ENCODE data around the gene SMPDL3B. TPM values are rescaled to one million over a fixed set of nuclear protein-coding genes. Genes with fewer than 3 reads are reported as not detected.

SMPDL3B gene, protein sequence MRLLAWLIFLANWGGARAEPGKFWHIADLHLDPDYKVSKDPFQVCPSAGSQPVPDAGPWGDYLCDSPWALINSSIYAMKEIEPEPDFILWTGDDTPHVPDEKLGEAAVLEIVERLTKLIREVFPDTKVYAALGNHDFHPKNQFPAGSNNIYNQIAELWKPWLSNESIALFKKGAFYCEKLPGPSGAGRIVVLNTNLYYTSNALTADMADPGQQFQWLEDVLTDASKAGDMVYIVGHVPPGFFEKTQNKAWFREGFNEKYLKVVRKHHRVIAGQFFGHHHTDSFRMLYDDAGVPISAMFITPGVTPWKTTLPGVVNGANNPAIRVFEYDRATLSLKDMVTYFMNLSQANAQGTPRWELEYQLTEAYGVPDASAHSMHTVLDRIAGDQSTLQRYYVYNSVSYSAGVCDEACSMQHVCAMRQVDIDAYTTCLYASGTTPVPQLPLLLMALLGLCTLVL
- total RNA-seq: under 1 TPM; 0.63 to 0.92 TPM

DNA sequence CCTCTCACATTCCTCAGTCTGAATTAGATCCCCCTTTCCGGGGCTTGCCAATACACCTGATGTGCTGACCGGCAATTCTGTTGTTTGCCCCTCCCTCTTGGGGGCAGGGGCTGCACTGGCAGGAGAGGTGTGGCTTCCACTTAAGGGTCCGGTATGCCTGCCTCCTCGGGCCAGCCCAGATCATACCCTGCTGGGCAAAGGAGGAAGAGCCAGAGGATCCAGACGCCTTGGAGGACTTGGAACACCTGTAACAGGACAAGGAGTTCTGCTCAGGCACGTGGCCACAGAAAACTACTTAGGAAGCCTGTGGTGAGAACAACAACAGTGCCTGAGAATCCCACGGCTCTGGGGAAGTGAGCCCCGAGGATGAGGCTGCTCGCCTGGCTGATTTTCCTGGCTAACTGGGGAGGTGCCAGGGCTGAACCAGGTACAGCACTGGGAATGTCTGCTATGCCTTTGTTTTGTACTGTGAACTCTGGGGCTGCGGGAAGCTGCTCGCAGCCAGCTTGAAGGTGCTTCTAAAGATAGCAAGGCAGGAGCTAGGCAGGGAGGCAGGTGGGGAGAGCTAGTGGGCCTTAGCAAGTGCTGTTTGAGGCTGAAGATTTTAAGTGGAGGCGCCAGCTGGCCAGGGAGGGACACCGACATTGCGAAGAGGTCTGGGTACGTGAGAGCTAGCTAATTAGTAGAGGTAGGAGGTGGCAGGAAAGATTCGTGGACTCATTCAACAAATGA lies at the start of gene SMPDL3B:
Gene SMPDL3B (plus strand): TSS at position 183 of the 732 bp plus-strand sequence. CDS start 184 bp downstream, at position 367.
- POLR2A ChIA-PET: no interaction called here
- CTCF ChIA-PET: interaction anchor here (1.3 to 1.7 kb wide), 2 partner anchors 77 to 157 kb away, joined by 4 to 9 read pairs; no protein-coding TSS in a partner anchor

DNA sequence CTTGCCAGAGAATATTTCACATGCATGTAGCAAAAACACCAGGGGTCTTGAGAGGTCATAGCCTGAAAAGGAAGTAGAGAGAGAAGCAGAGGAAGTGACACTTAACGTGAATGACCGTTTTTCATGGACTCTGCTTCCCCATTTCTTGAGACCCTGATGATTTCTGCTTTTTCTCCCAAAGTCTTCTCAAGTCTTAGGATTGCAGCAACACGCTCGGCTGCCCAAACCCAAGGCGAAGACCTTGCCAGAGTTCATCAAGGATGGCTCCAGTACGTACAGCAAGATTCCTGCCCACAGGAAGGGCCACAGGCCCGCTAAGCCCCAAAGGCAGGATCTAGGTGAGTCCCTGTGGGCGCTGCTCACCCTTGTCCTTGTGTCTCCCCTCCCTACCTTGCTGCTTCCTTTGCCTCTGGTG lies 49.7 kb upstream of the SMPDL3B start:
- ChIA-PET POLR2A (interaction anchor here (0.6 kb wide), 1 partner anchor 489 kb away, joined by 11 read pairs; no protein-coding TSS in a partner anchor), CTCF (no interaction called here)

DNA sequence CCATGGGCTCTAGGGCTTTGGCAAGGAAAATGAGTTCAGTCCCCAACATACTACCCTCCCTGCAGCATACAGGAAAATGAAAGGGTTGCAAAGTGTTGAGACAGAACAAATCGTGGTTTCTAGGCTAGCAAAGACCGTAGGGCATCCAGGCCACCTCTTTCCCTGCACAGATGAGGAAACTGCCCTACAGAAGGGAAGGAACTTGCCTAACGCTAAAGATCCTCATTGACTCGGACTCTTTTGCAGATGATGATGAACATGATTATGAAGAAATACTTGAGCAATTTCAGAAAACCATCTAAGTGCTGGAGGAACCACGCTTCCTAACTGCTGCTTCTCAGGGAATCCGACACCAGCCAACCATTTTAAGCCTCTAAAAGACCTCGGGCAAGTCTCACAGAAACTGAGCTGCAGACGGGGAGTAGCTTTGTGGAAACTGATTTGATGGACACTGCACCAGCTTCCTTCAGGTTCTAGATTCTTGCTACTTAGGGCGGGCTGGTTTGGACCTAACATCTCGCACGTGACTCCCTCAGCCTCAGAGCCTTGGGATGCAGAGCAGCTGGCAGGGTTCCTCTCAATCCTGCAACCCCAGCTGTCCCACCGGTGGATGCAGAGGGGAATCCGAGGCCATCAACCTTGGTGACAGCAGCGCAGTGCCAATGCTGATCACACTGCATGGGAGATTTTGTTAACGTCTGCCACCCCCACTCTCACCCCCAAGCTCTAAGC lies 49.0 kb upstream of the SMPDL3B start:
- ChIA-PET CTCF (no interaction called here), POLR2A (interaction anchor here (0.6 to 0.7 kb wide), 3 partner anchors 15 to 1484 kb away, joined by 3 to 6 read pairs (median 4); no protein-coding TSS in a partner anchor)

DNA sequence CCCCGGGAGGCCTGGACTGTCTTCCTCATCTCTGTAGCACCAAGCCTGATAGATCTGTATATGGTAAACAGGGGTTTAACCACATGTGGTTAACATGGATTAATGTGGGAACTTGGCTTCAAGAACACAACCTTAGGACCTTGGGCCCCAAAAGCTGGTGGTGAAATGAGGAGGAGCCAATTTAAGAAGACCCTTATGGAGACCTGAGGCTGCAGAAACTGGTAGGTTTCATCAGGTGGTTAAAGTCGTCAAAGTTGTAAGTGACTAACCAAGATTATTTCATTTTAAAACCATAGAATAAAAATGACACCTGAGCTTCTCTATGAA lies 48.5 kb upstream of the SMPDL3B start:
- ChIA-PET POLR2A (interaction anchor here (0.6 to 0.7 kb wide), 3 partner anchors 15 to 1485 kb away, joined by 3 to 6 read pairs (median 4); no protein-coding TSS in a partner anchor), CTCF (interaction anchor here (1.0 kb wide), 1 partner anchor 23 kb away, joined by 4 read pairs; no protein-coding TSS in a partner anchor)

DNA sequence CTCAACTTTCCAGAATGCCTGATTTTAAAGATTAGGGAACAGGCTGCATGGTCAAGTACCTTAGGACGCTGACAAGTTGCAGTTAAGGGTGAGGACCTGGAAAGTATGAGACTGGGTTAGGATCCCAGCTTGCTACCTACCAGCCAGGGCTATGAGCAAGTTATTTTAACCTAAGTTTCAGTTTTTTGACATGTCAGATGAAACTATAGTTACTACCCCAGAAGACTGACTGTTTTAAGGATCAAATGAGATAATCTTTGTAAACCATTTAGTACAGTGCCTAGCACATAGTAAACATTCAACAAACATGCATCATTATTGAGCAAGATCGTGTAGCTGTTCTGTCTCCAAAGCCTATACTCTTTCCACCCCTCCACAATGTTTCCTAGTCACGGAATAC lies 48.1 kb upstream of the SMPDL3B start:
- ChIA-PET CTCF (interaction anchor here (1.0 kb wide), 1 partner anchor 22 kb away, joined by 4 read pairs; no protein-coding TSS in a partner anchor), POLR2A (interaction anchor here (0.6 to 0.7 kb wide), 3 partner anchors 14 to 1485 kb away, joined by 3 to 6 read pairs (median 4); no protein-coding TSS in a partner anchor)

DNA sequence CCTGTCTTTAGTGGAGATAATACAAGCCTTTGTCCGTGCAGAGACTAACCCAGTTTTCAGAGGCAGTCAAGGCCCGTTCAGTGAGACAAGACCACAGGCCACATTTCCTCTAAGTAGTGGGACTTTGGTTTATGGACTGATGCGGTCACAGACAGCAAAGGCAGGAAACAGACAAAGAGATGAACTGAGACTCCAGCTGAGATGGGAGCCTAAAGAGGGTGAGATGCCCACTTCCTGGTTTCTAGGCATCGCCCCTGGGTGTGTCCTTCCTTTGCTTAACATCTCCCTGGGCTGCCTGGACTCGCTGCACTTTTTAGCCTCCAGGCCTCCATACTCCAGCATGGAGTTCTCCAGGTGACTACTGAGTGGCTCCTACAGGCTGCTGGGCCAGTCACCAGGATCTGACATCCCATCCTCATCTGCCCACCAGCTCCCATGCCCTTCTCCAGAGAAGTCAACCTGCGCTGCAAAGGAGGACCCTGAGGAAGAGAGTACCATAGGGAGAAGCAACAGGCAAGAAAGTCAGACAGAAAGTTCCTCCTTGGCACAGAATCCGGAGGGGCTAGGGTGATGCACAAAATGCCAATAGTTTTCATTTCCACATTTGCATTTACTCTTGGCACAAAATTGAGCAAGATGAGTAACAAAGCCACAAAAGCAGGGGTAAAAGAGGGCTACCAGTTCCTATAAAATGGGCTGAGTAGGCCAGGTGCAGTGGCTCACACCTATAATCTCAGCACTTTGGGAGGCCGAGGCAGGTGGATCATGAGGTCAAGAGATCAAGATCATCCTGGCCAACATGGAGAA lies 47.4 kb upstream of the SMPDL3B start:
- ChIA-PET CTCF (interaction anchor here (1.0 kb wide), 1 partner anchor 22 kb away, joined by 4 read pairs; no protein-coding TSS in a partner anchor), POLR2A (interaction anchor here (0.5 to 0.7 kb wide), 2 partner anchors 26 to 29 kb away, joined by 3 to 4 read pairs; no protein-coding TSS in a partner anchor)

DNA sequence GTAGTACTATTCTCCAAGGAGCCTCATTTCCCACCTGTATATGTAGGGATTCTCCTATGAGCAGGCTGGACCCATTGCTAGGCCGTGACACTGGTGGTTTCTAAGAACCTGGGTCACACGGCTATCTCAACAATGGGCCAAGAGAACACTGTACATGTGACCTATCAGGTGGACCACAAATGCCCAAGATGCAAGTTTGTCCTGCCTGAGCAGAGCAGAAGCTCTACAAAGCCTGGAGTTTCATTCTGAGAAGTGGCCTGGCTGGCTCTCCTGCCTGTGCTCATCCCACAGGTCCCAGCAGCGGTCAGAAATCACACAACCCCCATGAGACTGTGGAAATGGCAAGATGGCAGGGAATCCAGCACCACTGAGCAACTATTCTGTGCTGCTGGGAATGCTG lies 45.3 kb upstream of the SMPDL3B start:
- ChIA-PET CTCF (no interaction called here), POLR2A (interaction anchor here (0.6 kb wide), 1 partner anchor 12 kb away, joined by 4 read pairs; no protein-coding TSS in a partner anchor)

DNA sequence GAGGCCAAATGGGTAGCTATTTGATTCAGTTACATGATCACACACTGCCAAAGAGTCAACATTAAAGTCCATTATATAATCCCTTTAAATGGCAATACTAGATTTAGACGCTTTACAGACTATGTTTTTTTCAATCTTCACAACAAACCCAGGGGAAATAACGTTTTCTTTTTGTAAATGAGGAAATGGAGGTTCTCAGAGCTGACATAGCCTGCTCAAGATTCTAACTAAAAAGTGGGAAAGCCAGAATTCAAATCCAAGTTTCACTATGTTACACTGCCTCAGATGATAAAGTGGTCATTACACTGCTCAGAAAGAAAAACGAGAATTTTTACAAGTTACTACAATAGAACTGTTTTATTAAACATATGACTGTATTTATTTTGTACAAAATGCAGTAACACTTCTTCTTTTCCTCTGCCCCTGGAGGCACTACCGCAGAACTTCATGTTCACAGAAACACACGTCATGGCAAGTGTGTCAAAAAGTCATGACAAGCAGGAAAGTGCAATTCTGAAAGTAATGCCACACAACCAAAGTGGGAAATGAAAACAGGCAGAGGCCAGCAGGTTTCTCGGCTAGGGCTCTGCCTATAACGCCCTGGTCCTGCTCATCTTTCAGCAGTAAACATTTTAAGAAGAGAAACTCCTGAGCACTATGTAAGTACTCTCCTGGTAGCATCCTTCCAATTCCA lies 43.5 kb upstream of the SMPDL3B start:
- CTCF ChIA-PET: no interaction called here
- POLR2A ChIA-PET: no interaction called here

DNA sequence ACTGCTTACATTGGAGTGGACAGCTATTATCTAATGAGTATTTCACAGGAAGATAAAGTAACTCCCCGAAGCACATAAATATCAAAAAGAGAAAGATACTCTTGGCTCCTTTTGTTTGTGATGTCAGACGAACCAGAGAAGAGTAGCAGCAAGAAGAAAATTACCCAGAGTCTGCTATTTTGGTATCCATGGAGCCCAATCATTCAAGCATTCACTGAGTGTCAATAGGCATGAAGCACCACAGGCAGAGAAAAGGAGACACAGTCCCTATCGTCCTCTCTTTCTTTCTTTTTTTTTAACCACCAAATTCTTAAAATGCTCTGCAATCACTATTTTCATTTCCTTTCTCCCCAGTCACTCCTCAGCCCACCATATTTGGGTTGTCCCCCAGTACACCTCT lies 40.3 kb upstream of the SMPDL3B start:
- ChIA-PET POLR2A (no interaction called here), CTCF (interaction anchor here (0.6 to 1.2 kb wide), 2 partner anchors 17 to 50 kb away, joined by 3 read pairs; no protein-coding TSS in a partner anchor)

DNA sequence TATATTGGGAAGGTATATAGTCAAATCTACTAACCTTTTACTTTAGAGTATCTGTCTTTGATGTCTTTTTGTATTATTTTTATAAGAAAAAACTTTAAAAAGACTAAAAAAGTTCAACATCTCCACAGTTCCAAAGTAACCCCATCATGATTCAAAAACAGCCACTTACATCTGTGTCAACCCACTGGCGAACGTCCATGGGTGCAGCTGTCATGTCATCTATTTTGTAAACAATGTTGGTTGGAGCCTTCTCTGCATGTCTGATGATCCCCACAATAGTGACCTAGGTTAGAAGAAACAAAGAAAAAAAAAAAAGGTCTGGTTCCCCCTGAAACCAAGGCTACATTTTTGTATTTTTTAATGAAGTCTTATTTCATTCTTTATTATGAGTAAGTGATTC lies 28.0 kb upstream of the SMPDL3B start:
- POLR2A ChIA-PET: no interaction called here
- CTCF ChIA-PET: interaction anchor here (0.6 kb wide), 1 partner anchor 42 kb away, joined by 4 read pairs; no protein-coding TSS in a partner anchor

DNA sequence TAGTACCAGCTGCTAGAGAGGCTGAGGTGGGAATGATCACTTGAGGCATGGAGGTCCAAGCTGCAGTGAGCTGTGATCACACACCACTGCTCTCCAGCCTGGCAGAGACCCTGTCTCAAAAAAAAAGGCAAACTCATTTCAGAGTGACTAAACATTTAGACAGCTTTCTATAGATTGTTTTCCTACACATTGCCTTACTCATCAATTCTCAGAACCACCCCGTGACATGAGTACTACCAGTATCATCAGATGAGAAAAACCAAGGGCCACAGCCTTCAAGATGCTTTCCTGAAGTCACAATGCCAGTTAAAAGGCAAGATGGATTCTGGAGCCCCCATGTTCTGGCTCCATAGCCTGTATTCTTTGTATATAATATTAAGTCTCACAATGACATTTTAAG lies 22.4 kb upstream of the SMPDL3B start:
- CTCF ChIA-PET: interaction anchor here (0.6 to 0.8 kb wide), 2 partner anchors 69 to 645 kb away, joined by 3 to 4 read pairs; no protein-coding TSS in a partner anchor
- POLR2A ChIA-PET: interaction anchor here (0.6 to 1.3 kb wide), 2 partner anchors 139 to 178 kb away, joined by 3 read pairs; partner anchors contain the start of gene STX12

DNA sequence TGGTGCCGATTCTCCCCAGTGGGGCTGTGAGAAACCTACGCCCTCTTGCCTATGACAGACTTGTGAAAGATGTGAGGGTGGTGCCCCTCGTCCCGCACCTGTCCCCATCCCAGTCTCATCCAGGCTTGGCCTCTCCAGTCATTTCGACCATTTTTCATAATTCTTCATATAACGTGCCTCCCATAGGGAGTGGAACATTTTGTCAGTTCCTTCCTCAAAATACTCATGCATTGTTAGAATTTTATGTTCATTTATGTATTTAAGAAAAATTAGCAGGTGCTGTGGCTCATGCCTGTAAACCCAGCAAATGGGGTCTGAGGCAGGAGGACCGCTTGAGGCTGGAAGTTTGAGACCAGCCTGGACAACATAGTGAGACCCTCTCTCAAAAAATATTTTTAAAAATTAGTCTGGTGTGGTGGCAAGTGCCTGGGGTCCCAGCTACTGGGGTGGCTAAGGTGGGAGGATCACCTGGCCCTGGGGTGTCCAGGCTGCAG lies 19.7 kb upstream of the SMPDL3B start:
- CTCF ChIA-PET: no interaction called here
- POLR2A ChIA-PET: no interaction called here

DNA sequence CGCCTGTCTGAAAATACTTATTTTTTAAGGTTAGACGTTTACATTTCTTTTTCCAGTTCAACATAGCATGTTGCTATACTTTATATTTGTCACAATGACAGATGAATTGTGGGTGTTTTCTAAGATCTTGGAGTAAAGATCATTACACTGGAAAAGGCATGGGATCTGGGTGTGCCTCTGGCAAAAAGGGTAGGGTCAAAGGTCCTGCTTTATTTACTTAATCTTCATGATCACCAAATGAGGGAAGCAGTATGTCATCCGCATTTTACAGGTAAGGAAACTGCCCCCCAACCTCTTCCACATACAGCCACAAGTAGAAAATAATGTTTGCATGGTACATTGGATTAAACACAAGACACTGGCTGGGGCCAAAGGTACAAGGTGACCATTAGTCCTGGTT lies 12.5 kb upstream of the SMPDL3B start:
- POLR2A ChIA-PET: no interaction called here

DNA sequence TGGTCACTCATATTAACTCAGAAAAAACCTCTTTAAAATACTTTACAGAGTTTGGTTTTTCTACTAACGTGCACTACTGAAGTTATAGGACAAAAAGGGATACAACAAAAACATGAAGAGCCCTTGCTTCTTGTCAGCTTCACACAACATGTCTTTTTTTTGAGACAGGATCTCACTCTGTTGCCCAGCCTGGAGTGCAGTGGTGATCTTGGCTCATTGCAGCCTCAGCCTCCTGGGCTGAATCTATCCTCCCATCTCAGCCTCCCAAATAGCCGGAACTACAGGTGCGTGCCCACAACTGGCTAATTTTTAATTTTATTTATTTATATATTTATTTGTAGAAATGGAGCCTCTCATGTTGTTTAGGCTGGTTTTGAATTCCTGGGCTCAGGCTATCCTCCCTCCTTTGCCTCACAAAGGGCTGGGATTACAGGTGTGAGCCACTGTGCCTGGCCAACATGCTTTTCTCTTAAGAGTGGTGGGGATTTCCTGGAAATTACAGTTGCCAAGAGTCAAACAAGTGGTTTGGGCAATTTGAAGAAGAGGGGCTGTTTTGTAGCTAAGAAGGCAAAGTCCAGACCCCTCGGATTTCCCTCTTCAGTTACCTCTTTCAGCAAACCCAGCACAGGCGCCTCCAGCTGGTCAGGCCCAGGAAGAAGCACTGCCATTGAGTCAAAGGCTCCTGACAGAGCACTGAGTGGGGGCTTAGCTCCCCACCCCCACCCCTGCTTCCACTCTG lies 6.4 kb upstream of the SMPDL3B start:
- POLR2A ChIA-PET: no interaction called here

More for the DNA sequence above, 12.5 kb upstream of the SMPDL3B start:
- CTCF ChIA-PET: no interaction called here

DNA sequence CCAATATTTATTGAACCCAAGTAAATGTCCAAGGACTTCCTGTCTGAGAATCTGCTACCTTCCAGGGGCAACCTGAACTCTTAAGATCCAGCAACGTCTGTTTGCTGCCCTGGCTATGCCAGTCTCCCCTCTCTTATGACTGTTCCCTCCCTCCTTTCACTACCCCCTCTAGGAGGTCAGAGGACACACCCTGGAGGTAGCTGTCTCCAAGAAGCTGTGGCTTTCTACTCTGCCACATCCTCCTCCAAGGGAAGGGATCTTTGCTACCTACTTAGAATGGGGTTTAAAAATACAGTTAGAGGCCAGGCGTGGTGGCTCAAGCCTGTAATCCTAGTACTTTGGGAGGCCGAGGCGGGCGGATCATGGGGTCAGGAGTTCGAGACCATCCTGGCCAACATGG lies 3.6 kb upstream of the SMPDL3B start:
- POLR2A ChIA-PET: no interaction called here
- CTCF ChIA-PET: no interaction called here

More for the DNA sequence above, 6.4 kb upstream of the SMPDL3B start:
- CTCF ChIA-PET: no interaction called here

DNA sequence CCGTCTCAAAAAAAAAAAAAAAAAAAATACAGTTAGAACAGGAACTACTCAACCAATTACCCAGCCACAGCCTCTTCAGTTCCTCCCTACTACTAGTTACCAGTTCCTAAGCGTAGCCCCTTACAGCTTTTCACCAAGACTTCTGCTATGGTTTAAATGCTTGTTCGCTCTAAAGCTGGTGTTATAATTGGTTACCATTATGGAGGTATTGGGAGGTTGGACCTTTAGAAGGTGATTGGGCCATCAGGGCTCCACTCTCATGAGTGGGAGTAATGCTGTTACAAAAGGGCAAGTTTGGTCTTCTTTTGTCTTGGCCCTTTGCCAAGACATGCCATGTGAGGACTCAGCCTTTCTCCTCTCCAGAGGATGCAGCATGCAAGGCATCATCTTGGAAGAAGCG lies 3.0 kb upstream of the SMPDL3B start:
- POLR2A ChIA-PET: no interaction called here

DNA sequence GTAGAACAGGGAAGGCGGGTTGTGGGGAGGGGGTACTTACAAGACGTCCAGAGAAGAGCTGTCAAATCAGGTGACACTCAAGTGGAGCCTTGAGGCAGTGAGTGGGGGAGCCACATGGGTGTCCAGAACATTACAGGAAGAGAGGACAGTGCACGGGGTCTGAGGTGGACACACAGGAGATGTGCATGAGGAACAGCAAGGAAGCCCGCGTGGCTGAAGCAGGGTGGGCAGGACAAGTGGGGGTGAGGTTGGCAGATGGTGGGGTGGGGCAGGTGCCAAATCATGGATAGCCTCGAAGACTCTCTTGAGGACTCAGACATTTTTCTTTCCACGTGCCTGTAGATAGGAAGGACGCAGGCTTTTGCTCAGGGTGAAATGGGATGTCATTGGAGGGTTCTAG lies 921 bp downstream of the SMPDL3B start:
- ChIA-PET POLR2A (no interaction called here), CTCF (interaction anchor here (1.3 kb wide), 1 partner anchor 78 kb away, joined by 4 read pairs; no protein-coding TSS in a partner anchor)

More for the DNA sequence above, 3.0 kb upstream of the SMPDL3B start:
- CTCF ChIA-PET: no interaction called here

Measured in activated CD8-positive, alpha-beta memory T cell treated with anti-CD3 and anti-CD28 coated beads for 36 hours (primary cell).